Natural killer cell treated with Interleukin-12 subunit alpha and Interleukin-12 subunit beta and Interleukin-15 and Interleukin-18, amount 100 ng/mL, for 72 hours (primary cell): Measurements from ENCODE around the gene AKAP17A. TPM values are rescaled to one million over a fixed set of nuclear protein-coding genes. Genes with fewer than 3 reads are reported as not detected.
"Not testable (repeated sequence)": the region's sequence is repeated elsewhere in the genome, so short reads cannot be mapped to it uniquely, and the experiment has no call there.

ENCODE experiments used
- ATAC-seq, 2 donors: fragments of 150-1000 bp; cut with Tn5 transposase in 1 of 2; sonication (Bioruptor Pico), chemical (Tn5 transposase) in 1 of 2; 2 replicates each; pipeline ENCODE4 v1.10.0; 2021
- DNase-seq: peaks from one replicate; pipeline ENCODE4 v3.0.0; 2022; ENCODE audit warnings: low spot score
- H3K27ac Mint-ChIP-seq, 2 donors: 1 replicate in 1 of 2; 2 replicates in 1 of 2; pipeline ENCODE4 v1.8.0; 2022; ENCODE audit warnings: mixed read lengths in 2 of 2, mild to moderate bottlenecking in 1 of 2, moderate library complexity in 1 of 2
- H3K27me3 Mint-ChIP-seq, 2 donors: 1 replicate in 1 of 2; 2 replicates in 1 of 2; pipeline ENCODE4 v1.8.0; 2022; ENCODE audit warnings: mixed read lengths in 2 of 2
- H3K36me3 Mint-ChIP-seq: one replicate; pipeline ENCODE4 v1.8.0; 2022; ENCODE audit warnings: mixed read lengths
- H3K4me1 Mint-ChIP-seq, 2 donors: 1 replicate in 1 of 2; 2 replicates in 1 of 2; pipeline ENCODE4 v1.8.0; 2022; ENCODE audit warnings: low read depth in 2 of 2, mixed read lengths in 2 of 2, mild to moderate bottlenecking in 1 of 2
- H3K4me3 Mint-ChIP-seq: one replicate; pipeline ENCODE4 v1.8.0; 2022; ENCODE audit warnings: mixed read lengths
- H3K9me3 Mint-ChIP-seq: 2 replicates; pipeline ENCODE4 v1.8.0; 2022; ENCODE audit warnings: mixed read lengths
- total RNA-seq, 2 donors: library from RNA; stranded (reverse); gene quantifications; one replicate each; pipeline ENCODE4 v1.2.3, GENCODE V29; 2022

The AKAP17A gene
- total RNA-seq, 2 donors from 2014 or later = 74.3 to 98.4 TPM

DNA sequence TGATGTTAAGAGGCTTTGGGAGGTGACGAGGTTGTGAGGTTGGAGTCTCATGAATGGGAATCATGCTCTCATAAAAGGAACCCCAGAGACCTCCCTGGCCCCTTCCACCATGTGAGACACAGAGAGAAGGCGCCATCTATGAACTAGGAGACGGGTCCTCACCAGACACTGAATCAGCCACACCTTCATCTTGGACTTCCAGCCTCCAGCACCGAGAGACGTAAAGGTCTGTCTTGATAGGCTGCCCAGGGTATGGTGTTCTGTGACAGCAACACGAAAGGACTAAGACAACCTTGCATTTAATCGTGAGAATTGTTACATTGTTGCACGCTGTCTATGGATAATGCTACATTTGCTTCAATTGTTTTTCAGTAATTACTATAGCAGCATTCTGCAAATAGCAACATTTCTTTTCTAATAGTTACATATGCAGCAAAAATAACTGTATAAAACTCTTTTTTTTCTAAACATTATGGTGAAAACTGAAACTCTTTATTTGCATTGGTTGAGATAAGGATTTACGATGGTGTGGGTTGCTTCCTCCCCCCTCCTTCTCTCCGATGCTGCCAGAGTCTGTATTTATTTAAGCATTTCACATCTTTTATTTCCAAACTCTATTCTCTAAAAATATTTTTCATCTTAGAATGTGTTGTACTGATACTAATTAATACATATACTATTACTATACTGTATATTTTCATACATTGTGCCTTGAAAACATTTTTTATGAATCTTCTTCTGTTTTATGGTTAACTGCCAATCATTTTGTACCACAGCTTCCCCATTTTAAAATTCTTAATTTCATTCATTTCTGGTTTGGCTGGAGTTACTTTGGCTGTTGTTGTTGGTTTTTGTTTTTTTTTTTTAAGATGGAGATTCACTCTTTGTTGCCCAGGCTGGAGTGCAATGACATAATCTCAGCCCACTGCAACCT lies 26.4 kb upstream of the AKAP17A start:
- no peak for DNase-seq
- H3K36me3 Mint-ChIP-seq = no peaks in the 10 kb centered on the region
- no peak overlapping the region for H3K4me3 Mint-ChIP-seq
- ATAC-seq = no peak
- no peaks in the 10 kb centered on the region for H3K9me3 Mint-ChIP-seq
- no peak overlapping the region for H3K27ac Mint-ChIP-seq
- peaks cover 0 to 3% of the 10 kb centered on the region in 2 donors for H3K27me3 Mint-ChIP-seq
- H3K4me1 Mint-ChIP-seq = peaks cover 7 to 16% of the 10 kb centered on the region in 2 donors

DNA sequence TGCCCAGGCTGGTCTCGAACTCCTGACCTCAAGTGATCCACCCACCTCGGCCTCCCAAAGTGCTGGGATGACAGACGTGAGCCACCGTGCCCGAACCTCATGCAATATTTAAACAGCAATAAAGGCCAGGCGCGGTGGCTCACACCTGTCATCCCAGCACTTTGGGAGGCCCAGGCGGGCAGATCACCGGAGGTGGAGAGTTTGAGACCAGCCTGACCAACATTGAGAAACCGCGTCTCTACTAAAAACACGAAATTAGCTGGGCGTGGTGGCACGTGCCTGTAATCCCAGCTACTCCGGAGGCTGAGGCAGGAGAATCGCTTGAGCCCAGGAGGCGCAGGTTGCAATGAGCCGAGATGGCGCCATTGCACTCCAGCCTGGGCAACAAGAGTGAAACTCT lies 17.2 kb upstream of the AKAP17A start:
- not testable (repeated sequence) for H3K9me3 Mint-ChIP-seq, ATAC-seq, H3K36me3 Mint-ChIP-seq, H3K27me3 Mint-ChIP-seq, DNase-seq, H3K27ac Mint-ChIP-seq, H3K4me3 Mint-ChIP-seq
- H3K4me1 Mint-ChIP-seq = peaks cover 12 to 20% of the 10 kb centered on the region in 2 donors

DNA sequence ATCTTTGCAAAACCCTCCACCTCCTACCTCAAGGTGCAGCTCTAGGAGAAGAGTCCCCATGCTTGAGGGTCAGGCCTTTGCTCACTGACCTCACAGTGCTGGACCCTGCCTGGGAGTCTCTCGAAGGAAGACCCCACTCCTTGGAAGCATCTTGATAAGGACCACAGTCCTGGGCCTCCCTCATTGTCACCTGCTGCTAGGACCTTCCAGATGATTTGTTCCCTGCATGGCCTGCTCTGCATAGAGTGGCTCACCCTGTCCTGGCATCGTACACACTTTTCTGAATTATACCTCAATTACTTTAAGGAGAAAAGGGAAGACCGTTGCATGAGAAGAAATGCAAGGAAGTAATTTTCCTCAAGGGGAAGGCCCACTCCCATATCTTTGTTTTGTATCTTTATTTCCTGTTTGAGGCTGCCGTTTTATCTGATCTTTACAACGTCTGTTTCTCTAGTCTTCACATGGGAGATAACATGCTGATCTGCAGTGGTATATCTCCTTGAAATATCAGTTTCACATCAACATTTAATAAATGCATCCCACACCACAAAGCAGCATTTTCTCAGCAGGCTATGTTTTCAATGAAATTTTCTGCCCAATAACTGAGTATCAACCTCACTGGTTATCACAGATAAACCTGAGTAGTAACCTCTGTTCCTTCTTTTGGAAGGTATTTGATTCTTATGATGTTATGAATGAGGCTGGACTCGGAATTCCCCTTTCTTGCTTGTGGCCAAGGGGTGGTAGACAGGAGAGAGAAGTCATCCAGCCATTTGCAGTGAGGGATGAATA lies 15.0 kb upstream of the AKAP17A start:
- ATAC-seq (no peak), DNase-seq (no peak)
- H3K9me3 Mint-ChIP-seq = no peaks in the 10 kb centered on the region
- H3K36me3 Mint-ChIP-seq = no peaks in the 10 kb centered on the region
- no peak overlapping the region for H3K4me3 Mint-ChIP-seq
- H3K27ac Mint-ChIP-seq = no peak overlapping the region
- no peaks in the 10 kb centered on the region for H3K27me3 Mint-ChIP-seq
- H3K4me1 Mint-ChIP-seq = peaks cover 4 to 17% of the 10 kb centered on the region in 2 donors

DNA sequence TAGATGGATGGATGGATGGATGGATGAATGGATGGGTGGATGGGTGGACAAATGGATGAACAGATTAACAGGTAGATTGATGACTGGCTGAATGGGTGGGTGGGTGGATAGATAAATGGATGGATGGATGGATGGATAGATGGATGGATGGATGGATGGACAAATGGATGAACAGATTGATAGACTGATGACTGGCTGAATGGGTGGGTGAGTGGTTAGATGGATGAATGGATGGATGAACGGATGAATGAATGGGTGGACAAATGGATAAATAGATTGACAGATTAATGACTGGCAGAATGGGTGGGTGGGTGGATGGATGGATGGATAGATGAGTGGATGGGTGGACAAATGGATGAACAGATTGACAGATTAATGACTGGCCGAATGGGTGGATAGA lies 13.6 kb upstream of the AKAP17A start:
- Mint-ChIP-seq H3K27me3 (no peaks in the 10 kb centered on the region), H3K27ac (no peak overlapping the region), H3K36me3 (no peaks in the 10 kb centered on the region), H3K4me1 (peaks cover 5 to 22% of the 10 kb centered on the region in 2 donors), H3K9me3 (no peaks in the 10 kb centered on the region), H3K4me3 (no peak overlapping the region)
- ATAC-seq = no peak
- DNase-seq = no peak

DNA sequence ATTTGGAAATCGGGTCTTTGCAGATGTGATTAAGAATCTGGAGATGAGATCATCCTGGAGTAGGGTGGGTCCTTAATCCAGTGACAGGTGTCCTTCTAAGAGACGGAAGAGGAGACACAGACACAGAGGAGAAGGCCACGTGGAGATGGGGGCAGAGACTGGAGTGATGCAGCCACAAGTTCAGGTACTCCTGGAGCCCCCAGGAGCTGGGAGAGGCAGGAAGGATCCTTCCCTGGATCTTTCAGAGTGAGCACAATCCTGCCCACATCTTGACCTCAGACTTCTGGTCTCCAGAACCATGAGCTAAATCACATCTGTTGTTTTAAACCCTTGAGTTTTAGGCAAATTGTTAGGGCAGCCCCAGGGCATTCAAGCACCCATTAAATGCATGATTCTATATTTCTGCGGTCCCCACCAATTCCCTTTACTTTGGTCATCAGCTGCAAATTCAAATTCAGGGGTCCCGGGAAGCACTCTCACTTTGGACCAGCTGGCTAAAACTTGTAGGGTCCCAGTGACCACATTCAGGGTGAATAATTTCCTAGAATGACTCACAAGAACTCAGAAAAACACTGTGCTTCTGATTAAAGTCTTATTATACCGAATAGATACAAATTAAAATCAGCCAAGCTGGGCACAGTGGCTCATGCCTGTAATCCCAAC lies 12.8 kb upstream of the AKAP17A start:
- Mint-ChIP-seq H3K27ac (no peak overlapping the region), H3K4me3 (no peak overlapping the region), H3K27me3 (no peaks in the 10 kb centered on the region), H3K9me3 (no peaks in the 10 kb centered on the region), H3K4me1 (peaks cover 13 to 30% of the 10 kb centered on the region in 2 donors), H3K36me3 (no peaks in the 10 kb centered on the region)
- DNase-seq (no peak), ATAC-seq (no peak)

DNA sequence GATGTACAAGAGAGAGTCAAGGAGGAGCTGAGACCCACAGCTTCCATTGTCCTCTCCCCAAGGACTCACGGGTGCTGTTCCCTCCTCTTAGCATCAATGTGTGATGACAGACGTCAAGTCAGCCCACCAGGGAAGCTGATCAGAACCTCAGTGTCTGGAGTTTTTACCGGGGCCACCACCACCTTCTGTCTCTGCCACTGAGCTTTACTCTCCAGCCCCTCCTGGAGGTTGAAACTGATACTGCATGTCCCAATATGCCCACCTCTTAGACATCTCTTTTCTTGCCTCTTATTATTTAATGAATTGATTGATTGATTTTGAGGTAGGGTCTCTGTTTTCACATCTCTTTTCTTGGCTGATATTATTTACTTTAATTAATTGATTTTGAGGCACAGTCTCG lies 10.3 kb upstream of the AKAP17A start:
- H3K36me3 Mint-ChIP-seq = no peaks in the 10 kb centered on the region
- H3K4me3 Mint-ChIP-seq = no peak overlapping the region
- no peak overlapping the region for H3K27ac Mint-ChIP-seq
- H3K9me3 Mint-ChIP-seq = no peaks in the 10 kb centered on the region
- peaks cover 13 to 33% of the 10 kb centered on the region in 2 donors for H3K4me1 Mint-ChIP-seq
- no peaks in the 10 kb centered on the region for H3K27me3 Mint-ChIP-seq
- DNase-seq (no peak), ATAC-seq (peak; percentile 72 to 87)

DNA sequence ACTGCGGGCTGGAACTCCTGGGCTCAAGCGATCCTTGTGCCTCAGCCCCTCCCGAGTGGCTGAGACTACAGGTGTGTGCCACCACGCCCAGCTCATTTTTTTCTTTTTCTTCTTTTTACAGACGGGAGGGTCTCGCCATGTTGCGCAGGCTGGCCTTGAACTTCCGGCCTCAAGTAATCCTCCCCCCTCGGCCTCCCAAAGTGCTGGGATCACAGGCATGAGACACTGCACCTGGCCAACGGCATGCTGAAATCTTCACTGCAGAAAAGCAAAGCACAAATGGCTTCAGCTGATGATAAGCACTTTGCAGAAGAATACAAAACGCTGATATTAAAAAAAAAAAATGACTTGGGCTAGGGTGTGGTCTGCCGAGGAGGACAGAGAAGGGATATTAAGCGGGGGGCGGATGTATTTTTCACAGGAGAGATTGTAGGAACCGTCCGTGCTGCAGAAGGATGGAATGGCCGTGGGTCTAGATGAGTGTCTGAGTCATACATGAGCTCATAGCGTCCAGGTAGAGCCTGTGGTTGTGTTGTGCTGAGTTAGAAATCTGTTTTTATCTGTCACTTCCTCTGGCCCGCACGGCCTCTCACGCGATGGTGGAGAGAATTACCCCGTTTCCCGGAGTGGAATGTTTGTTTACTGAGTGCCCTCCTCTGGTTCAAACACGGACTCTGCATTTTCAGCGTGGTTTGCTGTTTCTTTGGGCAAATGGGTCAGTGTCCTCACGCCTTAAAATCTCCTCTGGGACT lies 8.5 kb upstream of the AKAP17A start:
- H3K4me1 Mint-ChIP-seq = peaks cover 13 to 33% of the 10 kb centered on the region in 2 donors
- peak overlapping the region; percentile 73 for H3K4me3 Mint-ChIP-seq
- H3K27me3 Mint-ChIP-seq = no peaks in the 10 kb centered on the region
- DNase-seq (no peak), ATAC-seq (peak; percentile 91 to 97)
- peak overlapping the region; percentile 87 to 93 for H3K27ac Mint-ChIP-seq
- no peaks in the 10 kb centered on the region for H3K36me3 Mint-ChIP-seq
- H3K9me3 Mint-ChIP-seq = no peaks in the 10 kb centered on the region

DNA sequence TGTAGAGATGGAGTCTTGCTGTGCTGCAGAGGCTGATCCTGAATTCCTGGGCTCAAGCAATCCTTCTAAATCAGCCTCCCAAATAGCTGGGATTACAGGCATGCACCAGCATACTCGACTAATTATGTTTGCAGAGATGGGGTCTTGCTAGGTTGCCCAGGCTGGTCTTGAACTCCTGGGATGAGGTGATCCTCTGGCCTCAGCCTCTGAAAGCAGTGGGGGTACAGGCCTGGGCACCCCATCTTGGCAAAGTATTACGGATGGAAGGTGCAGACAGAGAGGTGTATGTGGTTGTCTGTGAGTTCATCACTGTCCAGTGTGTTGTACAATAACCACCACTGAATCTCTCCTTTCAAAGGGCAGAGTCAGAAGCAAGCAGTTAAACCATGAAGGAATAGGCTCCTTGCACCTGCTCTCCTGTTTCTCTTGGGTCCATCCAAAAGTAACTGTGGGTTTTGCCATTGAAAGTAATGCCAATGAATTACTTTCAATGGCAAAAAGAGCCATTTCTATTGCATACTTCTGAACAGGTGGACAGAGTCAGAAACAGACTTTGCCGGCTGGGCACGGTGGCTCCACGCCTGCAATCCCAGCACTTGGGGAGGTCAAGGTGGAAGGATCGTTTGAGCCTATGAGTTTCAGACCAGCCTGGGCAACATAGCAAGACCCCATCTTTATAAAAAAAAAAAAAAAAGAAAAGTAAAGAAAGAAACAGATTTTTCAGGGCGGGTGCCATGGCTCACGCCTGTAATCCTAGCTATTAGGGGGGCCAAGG lies 7.0 kb upstream of the AKAP17A start:
- Mint-ChIP-seq H3K36me3 (no peaks in the 10 kb centered on the region), H3K4me3 (no peak overlapping the region), H3K4me1 (peaks cover 13 to 28% of the 10 kb centered on the region in 2 donors), H3K27me3 (no peaks in the 10 kb centered on the region), H3K9me3 (no peaks in the 10 kb centered on the region), H3K27ac (no peak overlapping the region)
- no peak for DNase-seq
- ATAC-seq = no peak

DNA sequence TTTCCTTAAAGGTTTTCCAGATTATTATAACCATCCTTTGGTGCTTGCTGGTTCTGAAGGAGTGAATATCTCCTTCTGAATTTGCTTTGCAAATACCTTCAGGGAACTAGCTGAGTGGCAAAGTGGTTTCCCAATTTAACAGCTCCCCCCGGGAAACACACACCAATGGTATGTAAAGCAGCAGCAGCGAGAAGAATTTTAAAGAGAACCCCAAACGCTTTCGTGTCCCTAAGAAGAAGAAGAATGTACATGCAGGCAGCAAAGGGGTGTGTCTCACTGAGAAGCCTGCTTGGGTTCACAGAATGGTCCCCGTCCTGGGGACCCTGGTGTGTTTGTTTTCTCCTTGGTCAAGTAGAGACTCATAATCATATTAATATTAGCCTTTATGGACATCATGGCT lies 4.2 kb upstream of the AKAP17A start:
- Mint-ChIP-seq H3K4me1 (peaks cover 13 to 15% of the 10 kb centered on the region in 2 donors), H3K36me3 (no peaks in the 10 kb centered on the region), H3K9me3 (no peaks in the 10 kb centered on the region), H3K27ac (peak overlapping the region; percentile 38 to 61), H3K4me3 (no peak overlapping the region), H3K27me3 (no peaks in the 10 kb centered on the region)
- DNase-seq = no peak
- ATAC-seq = no peak

DNA sequence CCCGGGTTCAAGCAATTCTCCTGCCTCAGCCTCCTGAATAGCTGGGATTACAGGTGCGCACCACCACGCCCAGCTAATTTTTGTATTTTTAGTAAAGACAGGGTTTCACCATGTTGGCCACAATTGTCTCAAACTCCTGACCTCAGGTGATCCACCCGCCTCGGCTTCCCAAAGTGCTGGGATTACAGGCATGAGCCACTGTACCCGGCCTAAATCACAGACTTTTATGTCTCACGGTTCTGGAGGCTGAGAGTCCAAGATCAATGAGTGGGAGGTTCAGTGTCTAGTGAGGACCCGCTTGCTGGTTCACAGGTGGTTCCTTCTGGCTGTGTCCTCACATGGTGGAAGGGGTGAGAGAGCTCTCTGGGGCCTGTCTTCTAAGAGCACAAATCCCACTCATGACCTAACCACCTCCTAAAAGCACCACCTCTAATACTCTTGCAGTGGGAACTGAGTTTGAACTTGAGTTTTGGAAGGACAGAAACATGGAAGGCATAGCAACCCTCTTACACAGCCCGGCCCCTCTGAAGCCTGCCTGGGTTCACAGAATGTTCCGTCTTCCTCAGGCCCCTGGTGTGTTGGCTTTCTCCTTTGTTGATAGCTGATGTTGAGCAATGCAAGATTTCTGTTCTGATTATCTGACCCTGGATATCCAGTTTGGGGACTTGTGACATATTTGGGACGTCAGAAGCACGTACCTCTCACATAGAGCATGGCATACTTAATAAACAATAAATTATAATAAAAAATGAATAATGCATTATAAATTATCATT lies 1.9 kb upstream of the AKAP17A start:
- Mint-ChIP-seq H3K4me3 (no peak overlapping the region), H3K9me3 (no peaks in the 10 kb centered on the region), H3K36me3 (no peaks in the 10 kb centered on the region), H3K4me1 (peaks cover 8 to 20% of the 10 kb centered on the region in 2 donors), H3K27ac (peak overlapping the region; percentile 75 to 76), H3K27me3 (no peaks in the 10 kb centered on the region)
- no peak for DNase-seq
- ATAC-seq = no peak

DNA sequence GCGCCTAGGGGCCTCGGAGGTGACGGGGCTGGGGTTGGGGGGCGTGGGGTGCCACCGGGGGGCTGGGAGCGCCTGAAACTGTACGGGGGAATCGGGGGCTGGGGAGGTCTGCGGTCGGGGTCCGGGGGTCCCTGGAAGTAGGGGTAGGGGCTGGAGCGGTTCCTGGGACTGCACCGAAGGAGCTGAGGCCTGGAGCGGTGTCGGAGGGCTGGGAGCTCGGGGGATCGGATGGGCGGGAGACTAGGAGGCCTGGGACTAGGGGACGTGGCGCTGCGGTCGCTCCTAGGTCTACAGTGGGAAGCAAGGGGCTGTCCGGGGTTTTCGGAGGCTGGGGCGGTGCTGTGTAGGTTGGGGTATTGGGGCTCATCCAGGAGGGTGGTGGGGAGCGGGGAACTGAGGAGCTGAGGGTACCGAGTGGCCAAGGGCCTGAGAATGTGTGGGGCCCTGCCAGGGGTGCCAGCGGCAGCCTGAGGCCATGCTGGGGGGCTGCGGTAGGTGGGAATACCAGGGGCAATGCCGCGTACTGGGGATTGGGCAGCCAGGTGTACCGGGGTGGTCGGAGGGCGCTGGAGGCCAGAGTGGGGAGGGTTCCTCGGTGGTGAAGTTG lies 562 bp downstream of the AKAP17A start:
- ATAC-seq = peak; percentile 11 to 51
- H3K27me3 Mint-ChIP-seq = no peaks in the 10 kb centered on the region
- DNase-seq = no peak
- no peaks in the 10 kb centered on the region for H3K9me3 Mint-ChIP-seq
- peak overlapping the region; percentile 71 to 91 for H3K27ac Mint-ChIP-seq
- peak overlapping the region; percentile 96 for H3K4me3 Mint-ChIP-seq
- H3K4me1 Mint-ChIP-seq = peaks cover 8 to 24% of the 10 kb centered on the region in 2 donors
- peaks cover 6% of the 10 kb centered on the region for H3K36me3 Mint-ChIP-seq
